ENCODE results near the gene ZNF774. TPM values are rescaled to one million over a fixed set of nuclear protein-coding genes. Genes with fewer than 3 reads are reported as not detected.
A peak's percentile ranks its signal among the peaks of the same experiment; 100 is the strongest.

The ZNF774 gene
- total and polyA plus RNA-seq, 2 of the 13 experiments (the other 11 are each of a cell fraction or from before 2014, with no cell fraction given): 0.59 to 1.4 TPM

DNA sequence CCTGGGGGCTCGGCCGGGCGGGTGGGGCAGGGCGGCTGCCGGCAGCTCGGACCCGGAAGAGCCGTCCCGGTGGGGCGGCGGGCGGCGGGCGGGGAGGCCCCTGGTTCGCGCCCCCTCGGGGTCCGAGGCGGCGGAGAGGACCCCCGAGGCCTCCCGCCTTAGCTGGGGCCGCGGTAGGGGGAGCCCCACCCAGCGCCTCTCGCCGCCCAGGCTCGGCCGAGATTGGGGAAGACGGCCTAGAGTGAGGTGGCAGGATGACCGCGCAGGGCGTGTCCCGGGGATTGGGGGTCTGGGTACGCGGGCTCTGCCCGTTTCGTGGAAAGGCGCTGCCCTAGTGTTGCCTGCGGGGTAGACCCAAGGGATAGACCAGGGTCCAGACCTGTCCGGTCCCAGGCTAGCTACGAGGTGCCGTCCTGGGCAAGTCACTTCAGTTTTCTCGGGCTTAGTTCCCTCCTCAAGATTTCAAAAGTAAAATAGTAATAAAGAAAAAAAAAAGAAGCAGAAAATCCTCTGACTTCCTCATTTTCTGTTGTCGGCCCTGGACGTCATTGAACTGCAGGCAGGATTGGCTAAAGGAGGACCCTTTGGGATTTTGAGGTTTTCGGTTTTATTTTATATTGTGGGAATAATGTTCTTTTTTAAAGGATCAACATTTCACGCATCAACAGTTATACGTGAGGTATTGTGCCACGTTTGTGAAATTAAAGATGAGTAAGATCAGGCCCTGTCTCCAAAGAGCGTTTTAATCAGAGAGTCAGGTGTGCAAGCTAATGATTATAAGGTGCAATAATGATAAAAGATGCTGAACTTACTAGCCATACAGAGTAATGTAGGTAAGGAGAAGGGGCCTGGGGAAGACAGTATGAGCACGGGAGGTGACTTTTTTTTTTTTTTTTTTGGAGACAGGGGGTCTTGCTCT is 36.6 kb downstream of the ZNF774 start (continued):
- TF ChIP-seq, protein P1, sequence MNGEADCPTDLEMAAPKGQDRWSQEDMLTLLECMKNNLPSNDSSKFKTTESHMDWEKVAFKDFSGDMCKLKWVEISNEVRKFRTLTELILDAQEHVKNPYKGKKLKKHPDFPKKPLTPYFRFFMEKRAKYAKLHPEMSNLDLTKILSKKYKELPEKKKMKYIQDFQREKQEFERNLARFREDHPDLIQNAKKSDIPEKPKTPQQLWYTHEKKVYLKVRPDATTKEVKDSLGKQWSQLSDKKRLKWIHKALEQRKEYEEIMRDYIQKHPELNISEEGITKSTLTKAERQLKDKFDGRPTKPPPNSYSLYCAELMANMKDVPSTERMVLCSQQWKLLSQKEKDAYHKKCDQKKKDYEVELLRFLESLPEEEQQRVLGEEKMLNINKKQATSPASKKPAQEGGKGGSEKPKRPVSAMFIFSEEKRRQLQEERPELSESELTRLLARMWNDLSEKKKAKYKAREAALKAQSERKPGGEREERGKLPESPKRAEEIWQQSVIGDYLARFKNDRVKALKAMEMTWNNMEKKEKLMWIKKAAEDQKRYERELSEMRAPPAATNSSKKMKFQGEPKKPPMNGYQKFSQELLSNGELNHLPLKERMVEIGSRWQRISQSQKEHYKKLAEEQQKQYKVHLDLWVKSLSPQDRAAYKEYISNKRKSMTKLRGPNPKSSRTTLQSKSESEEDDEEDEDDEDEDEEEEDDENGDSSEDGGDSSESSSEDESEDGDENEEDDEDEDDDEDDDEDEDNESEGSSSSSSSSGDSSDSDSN (CRISPR knock-in tag; IDR thresholded peaks at IDR 0.05): peak; percentile 56
- TF ChIP-seq ZNF143 (CRISPR knock-in tag; IDR thresholded peaks at IDR 0.05) (no peak), YEATS4 (CRISPR knock-in tag; IDR thresholded peaks at IDR 0.05; ENCODE audit: borderline replicate concordance) (peak; percentile 7; the same call in 1 of the 2 replicates), HMG20A (CRISPR knock-in tag; IDR thresholded peaks at IDR 0.05; ENCODE audit: borderline replicate concordance) (no peak), TCF7 (IDR thresholded peaks at IDR 0.05; ENCODE audit: low read depth) (no peak), SAP130 (CRISPR knock-in tag; IDR thresholded peaks at IDR 0.05; ENCODE audit: low read depth) (peak; percentile 51), PHF20 (CRISPR knock-in tag; IDR thresholded peaks at IDR 0.05) (no peak), ELF3 (CRISPR knock-in tag; IDR thresholded peaks at IDR 0.05) (peak; percentile 39), NR2F6 (IDR thresholded peaks at IDR 0.05) (no peak), NR2F6 (CRISPR knock-in tag; IDR thresholded peaks at IDR 0.05) (no peak), KMT2A (CRISPR knock-in tag; IDR thresholded peaks at IDR 0.05) (0 out of 2 replicates have a peak, but pooled peaks have one; percentile 24), SMARCC2 (IDR thresholded peaks at IDR 0.05) (no peak), ZNF564 (CRISPR knock-in tag; IDR thresholded peaks at IDR 0.05) (no peak), DNMT3B (CRISPR knock-in tag; conservative IDR thresholded peaks at IDR 0.05) (0 out of 2 replicates have a peak, but pooled peaks have one; percentile 7), ZNF24 (IDR thresholded peaks at IDR 0.05) (no peak), REXO4 (CRISPR knock-in tag; IDR thresholded peaks at IDR 0.05; ENCODE audit: borderline replicate concordance) (no peak), PCBP1 (IDR thresholded peaks at IDR 0.05; ENCODE audit: borderline replicate concordance, low read depth, low read length) (no peak), ZNF619 (CRISPR knock-in tag; IDR thresholded peaks at IDR 0.05) (no peak), ZFY (CRISPR knock-in tag; IDR thresholded peaks at IDR 0.05) (peak; percentile 49)
- TF ChIP-seq, protein P2, sequence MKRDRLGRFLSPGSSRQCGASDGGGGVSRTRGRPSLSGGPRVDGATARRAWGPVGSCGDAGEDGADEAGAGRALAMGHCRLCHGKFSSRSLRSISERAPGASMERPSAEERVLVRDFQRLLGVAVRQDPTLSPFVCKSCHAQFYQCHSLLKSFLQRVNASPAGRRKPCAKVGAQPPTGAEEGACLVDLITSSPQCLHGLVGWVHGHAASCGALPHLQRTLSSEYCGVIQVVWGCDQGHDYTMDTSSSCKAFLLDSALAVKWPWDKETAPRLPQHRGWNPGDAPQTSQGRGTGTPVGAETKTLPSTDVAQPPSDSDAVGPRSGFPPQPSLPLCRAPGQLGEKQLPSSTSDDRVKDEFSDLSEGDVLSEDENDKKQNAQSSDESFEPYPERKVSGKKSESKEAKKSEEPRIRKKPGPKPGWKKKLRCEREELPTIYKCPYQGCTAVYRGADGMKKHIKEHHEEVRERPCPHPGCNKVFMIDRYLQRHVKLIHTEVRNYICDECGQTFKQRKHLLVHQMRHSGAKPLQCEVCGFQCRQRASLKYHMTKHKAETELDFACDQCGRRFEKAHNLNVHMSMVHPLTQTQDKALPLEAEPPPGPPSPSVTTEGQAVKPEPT (CRISPR knock-in tag; IDR thresholded peaks at IDR 0.05; ENCODE audit: low read depth): no peak
- TF ChIP-seq, protein P3, sequence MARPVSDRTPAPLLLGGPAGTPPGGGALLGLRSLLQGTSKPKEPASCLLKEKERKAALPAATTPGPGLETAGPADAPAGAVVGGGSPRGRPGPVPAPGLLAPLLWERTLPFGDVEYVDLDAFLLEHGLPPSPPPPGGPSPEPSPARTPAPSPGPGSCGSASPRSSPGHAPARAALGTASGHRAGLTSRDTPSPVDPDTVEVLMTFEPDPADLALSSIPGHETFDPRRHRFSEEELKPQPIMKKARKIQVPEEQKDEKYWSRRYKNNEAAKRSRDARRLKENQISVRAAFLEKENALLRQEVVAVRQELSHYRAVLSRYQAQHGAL (CRISPR knock-in tag; IDR thresholded peaks at IDR 0.05; ENCODE audit: not compliant biosample characterization): no peak
- TF ChIP-seq, protein P4, sequence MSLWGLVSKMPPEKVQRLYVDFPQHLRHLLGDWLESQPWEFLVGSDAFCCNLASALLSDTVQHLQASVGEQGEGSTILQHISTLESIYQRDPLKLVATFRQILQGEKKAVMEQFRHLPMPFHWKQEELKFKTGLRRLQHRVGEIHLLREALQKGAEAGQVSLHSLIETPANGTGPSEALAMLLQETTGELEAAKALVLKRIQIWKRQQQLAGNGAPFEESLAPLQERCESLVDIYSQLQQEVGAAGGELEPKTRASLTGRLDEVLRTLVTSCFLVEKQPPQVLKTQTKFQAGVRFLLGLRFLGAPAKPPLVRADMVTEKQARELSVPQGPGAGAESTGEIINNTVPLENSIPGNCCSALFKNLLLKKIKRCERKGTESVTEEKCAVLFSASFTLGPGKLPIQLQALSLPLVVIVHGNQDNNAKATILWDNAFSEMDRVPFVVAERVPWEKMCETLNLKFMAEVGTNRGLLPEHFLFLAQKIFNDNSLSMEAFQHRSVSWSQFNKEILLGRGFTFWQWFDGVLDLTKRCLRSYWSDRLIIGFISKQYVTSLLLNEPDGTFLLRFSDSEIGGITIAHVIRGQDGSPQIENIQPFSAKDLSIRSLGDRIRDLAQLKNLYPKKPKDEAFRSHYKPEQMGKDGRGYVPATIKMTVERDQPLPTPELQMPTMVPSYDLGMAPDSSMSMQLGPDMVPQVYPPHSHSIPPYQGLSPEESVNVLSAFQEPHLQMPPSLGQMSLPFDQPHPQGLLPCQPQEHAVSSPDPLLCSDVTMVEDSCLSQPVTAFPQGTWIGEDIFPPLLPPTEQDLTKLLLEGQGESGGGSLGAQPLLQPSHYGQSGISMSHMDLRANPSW (CRISPR knock-in tag; IDR thresholded peaks at IDR 0.05; ENCODE audit: borderline replicate concordance): no peak
